CD4-positive, alpha-beta memory T cell (primary cell): ENCODE data around the gene CAMSAP1. TPM values are rescaled to one million over a fixed set of nuclear protein-coding genes. Genes with fewer than 3 reads are reported as not detected.
A peak's percentile ranks its signal among the peaks of the same experiment; 100 is the strongest.

ENCODE experiments used
- CTCF ChIA-PET: fragments of 350-600 bp; sonication (Branson Sonifier 250); formaldehyde crosslinking; loops from one replicate; lab custom pipeline; 2021; ENCODE audit warnings: inconsistent platforms; ENCODE audit not compliant: partially characterized antibody; lab: Charles Lee
- POLR2A ChIA-PET: fragments of 350-600 bp; sonication (Branson Sonifier 250); formaldehyde crosslinking; loops from one replicate; lab custom pipeline; 2021; ENCODE audit not compliant: partially characterized antibody; lab: Charles Lee
- DNase-seq, 5 donors: peaks; one replicate each; pipeline versions ENCODE4 v3.0.0 to v3.0.0-alpha.2; 2020 to 2022; ENCODE audit warnings: mixed read lengths in 1 of 5
- H3K27ac ChIP-seq: one replicate; pipeline ENCODE4 v1.7.0; 2013; ENCODE audit warnings: low read depth, low read length
- H3K27me3 ChIP-seq: 2 replicates; pipeline ENCODE4 v1.7.0; 2013; ENCODE audit warnings: mild to moderate bottlenecking, low read length, moderate library complexity; ENCODE audit not compliant: insufficient read depth
- H3K36me3 ChIP-seq: 2 replicates; pipeline ENCODE4 v1.7.0; 2013; ENCODE audit warnings: mild to moderate bottlenecking, low read length, moderate library complexity; ENCODE audit not compliant: insufficient read depth
- H3K4me1 ChIP-seq: 2 replicates; pipeline ENCODE4 v1.7.0; 2013; ENCODE audit warnings: mild to moderate bottlenecking, low read length, moderate library complexity; ENCODE audit not compliant: insufficient read depth
- H3K4me3 ChIP-seq, 2 donors: one replicate each; pipeline ENCODE4 v1.7.0; 2013; ENCODE audit warnings: low read length in 2 of 2, mild to moderate bottlenecking in 1 of 2
- H3K9me3 ChIP-seq, 2 donors: one replicate each; pipeline ENCODE4 v1.7.0; 2013; ENCODE audit warnings: low read length in 2 of 2, control low read depth in 1 of 2; ENCODE audit not compliant: control insufficient read depth in 1 of 2
- H3K27ac Mint-ChIP-seq, 7 donors: one replicate each; pipeline ENCODE4 v1.8.0; 2020 to 2021; ENCODE audit warnings: mixed read lengths in 7 of 7, mild to moderate bottlenecking in 6 of 7, inconsistent platforms in 3 of 7, moderate library complexity in 3 of 7
- H3K27me3 Mint-ChIP-seq, 2 donors: one replicate each; pipeline ENCODE4 v1.8.0; 2020 to 2021; ENCODE audit warnings: mixed read lengths in 2 of 2
- H3K36me3 Mint-ChIP-seq, 2 donors: one replicate each; pipeline ENCODE4 v1.8.0; 2020 to 2021; ENCODE audit warnings: mixed read lengths in 2 of 2, inconsistent platforms in 1 of 2, mild to moderate bottlenecking in 1 of 2
- H3K4me1 Mint-ChIP-seq, 4 donors: one replicate each; pipeline ENCODE4 v1.8.0; 2020 to 2021; ENCODE audit warnings: mixed read lengths in 4 of 4, mild to moderate bottlenecking in 1 of 4
- H3K4me3 Mint-ChIP-seq, 8 donors: one replicate each; pipeline ENCODE4 v1.8.0; 2020 to 2021; ENCODE audit warnings: mixed read lengths in 8 of 8, mild to moderate bottlenecking in 7 of 8, moderate library complexity in 6 of 8, inconsistent platforms in 3 of 8
- H3K9me3 Mint-ChIP-seq, 8 donors: one replicate each; pipeline ENCODE4 v1.8.0; 2020 to 2021; ENCODE audit warnings: mixed read lengths in 8 of 8, mild to moderate bottlenecking in 5 of 8, inconsistent platforms in 3 of 8, moderate library complexity in 1 of 8
- intact Hi-C: fragments of 100-400 bp; cut with micrococcal nuclease; formaldehyde crosslinking; loops from one replicate; pipeline ENCODE4 v1.15.1; 2023
- polyA plus RNA-seq, 2 donors: library from polyadenylated mRNA; unstranded; fragments of 300-500 nt; fragmentation: Illumina TruSeq; gene quantifications; one replicate each; pipeline ENCODE4 v1.2.3, GENCODE V29; 2021
- total RNA-seq, 2 experiments: library from RNA; stranded (reverse); gene quantifications; one replicate each; pipeline ENCODE4 v1.2.3, GENCODE V29; 2021

Gene CAMSAP1
- total and polyA plus RNA-seq, 4 experiments from 2014 or later = 0.76 to 51.7 (median 22.5) TPM

DNA sequence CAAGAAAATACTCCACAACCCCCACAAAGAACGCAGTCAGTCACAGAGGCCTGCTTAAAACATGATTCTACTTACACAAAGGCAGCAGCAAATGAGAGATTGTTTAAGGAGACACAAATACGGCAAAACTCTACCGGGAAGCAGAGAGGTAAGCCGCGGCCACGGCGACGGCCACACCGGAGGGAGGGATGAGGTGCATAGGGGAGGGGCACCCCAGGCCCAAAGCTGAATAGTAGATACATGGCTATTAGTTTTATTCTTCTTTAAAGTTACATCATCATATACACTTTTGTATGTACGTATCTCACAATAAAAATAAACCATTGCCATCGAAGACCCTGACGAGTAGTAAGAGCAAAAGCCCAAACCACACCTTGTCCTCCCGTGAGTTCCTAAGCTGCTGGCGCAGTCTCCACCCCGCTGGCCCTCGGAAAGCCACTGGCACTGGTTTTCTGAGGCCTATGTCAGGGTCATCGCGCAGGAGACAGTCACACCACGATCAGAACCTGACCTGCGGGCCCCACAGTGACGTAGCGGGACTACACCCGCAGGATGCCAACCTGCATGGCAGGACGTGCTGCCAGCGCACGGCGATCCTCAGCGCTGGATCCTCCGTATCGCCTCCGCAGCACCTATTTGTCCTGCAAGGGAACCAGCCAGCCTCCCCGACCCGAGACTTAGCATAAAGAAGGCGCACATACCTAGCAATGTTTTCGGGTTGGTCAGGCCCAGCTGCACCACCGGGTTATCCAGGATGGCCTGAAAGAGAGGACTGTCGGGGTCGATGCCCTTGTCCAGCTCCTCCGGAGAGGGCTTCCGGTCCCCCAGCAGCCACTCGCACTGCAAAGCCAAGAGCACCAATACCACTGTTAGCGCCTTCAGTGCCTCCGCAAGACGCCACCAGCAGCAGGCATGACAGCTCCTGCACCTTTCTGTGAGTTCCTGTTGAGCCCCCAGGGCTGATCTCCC, 30.5 kb upstream of the CAMSAP1 start:
- peaks cover 2 to 12% (median 7%) of the 10 kb centered on the region in 4 donors for H3K4me1 Mint-ChIP-seq

GRCh38 chr9:135933114-135933513, 25.8 kb upstream of the CAMSAP1 start:
- no peak overlapping the region for H3K27ac Mint-ChIP-seq
- POLR2A ChIA-PET = no interaction called here
- peaks cover 33 to 53% of the 10 kb centered on the region in 2 donors for H3K36me3 Mint-ChIP-seq

More for the DNA sequence above, 30.5 kb upstream of the CAMSAP1 start:
- POLR2A ChIA-PET = no interaction called here
- Histone ChIP-seq H3K27ac (no peak overlapping the region), H3K36me3 (peaks cover 32% of the 10 kb centered on the region), H3K9me3 (no peaks in the 10 kb centered on the region), H3K27me3 (no peaks in the 10 kb centered on the region), H3K4me3 (no peak overlapping the region), H3K4me1 (no peaks in the 10 kb centered on the region)
- intact Hi-C loops = no loop called here
- Mint-ChIP-seq H3K4me3 (peak overlapping the region in 1 of 8 donors; percentile 38), H3K27me3 (peaks cover 0 to 2% of the 10 kb centered on the region in 2 donors), H3K27ac (peak overlapping the region in 3 of 7 donors; percentile 56 to 96 (median 57)), H3K36me3 (peaks cover 44 to 52% of the 10 kb centered on the region in 2 donors), H3K9me3 (peaks cover 0 to 5% (median 0%) of the 10 kb centered on the region in 8 donors)
- no peak for DNase-seq
- CTCF ChIA-PET = no interaction called here

GRCh38 chr9:135932656-135933055, 25.3 kb upstream of the CAMSAP1 start:
- Histone ChIP-seq H3K9me3 (no peaks in the 10 kb centered on the region), H3K27ac (no peak overlapping the region), H3K4me3 (no peak overlapping the region), H3K36me3 (peaks cover 26% of the 10 kb centered on the region), H3K4me1 (no peaks in the 10 kb centered on the region), H3K27me3 (no peaks in the 10 kb centered on the region)
- Mint-ChIP-seq H3K4me3 (no peak overlapping the region), H3K27me3 (no peaks in the 10 kb centered on the region), H3K9me3 (no peaks in the 10 kb centered on the region), H3K36me3 (peaks cover 28 to 51% of the 10 kb centered on the region in 2 donors), H3K4me1 (peaks cover 0 to 10% (median 3%) of the 10 kb centered on the region in 4 donors), H3K27ac (no peak overlapping the region)
- POLR2A ChIA-PET = no interaction called here
- DNase-seq = no peak
- intact Hi-C loops = no loop called here
- CTCF ChIA-PET = no interaction called here

More at GRCh38 chr9:135933114-135933513, 25.8 kb upstream of the CAMSAP1 start:
- no peak overlapping the region for H3K27ac ChIP-seq
- no peaks in the 10 kb centered on the region for H3K9me3 ChIP-seq
- intact Hi-C loops = no loop called here
- no peak for DNase-seq
- Mint-ChIP-seq H3K9me3 (no peaks in the 10 kb centered on the region), H3K4me3 (no peak overlapping the region), H3K4me1 (peaks cover 0 to 7% (median 2%) of the 10 kb centered on the region in 4 donors), H3K27me3 (no peaks in the 10 kb centered on the region)
- peaks cover 30% of the 10 kb centered on the region for H3K36me3 ChIP-seq
- CTCF ChIA-PET = no interaction called here
- no peak overlapping the region for H3K4me3 ChIP-seq
- H3K27me3 ChIP-seq = no peaks in the 10 kb centered on the region
- no peaks in the 10 kb centered on the region for H3K4me1 ChIP-seq

GRCh38 chr9:135931349-135931820, 24.0 kb upstream of the CAMSAP1 start:
- Mint-ChIP-seq H3K27ac (no peak overlapping the region), H3K4me3 (no peak overlapping the region), H3K9me3 (no peaks in the 10 kb centered on the region), H3K36me3 (peaks cover 22 to 42% of the 10 kb centered on the region in 2 donors), H3K4me1 (peaks cover 0 to 7% (median 2%) of the 10 kb centered on the region in 4 donors), H3K27me3 (no peaks in the 10 kb centered on the region)
- intact Hi-C loops = no loop called here
- Histone ChIP-seq H3K4me3 (no peak overlapping the region), H3K27ac (no peak overlapping the region), H3K4me1 (no peaks in the 10 kb centered on the region), H3K36me3 (peaks cover 22% of the 10 kb centered on the region), H3K9me3 (no peaks in the 10 kb centered on the region), H3K27me3 (no peaks in the 10 kb centered on the region)
- ChIA-PET POLR2A (no interaction called here), CTCF (no interaction called here)
- no peak for DNase-seq

- peaks cover 22% of the 10 kb centered on the region for H3K36me3 ChIP-seq
- POLR2A ChIA-PET = no interaction called here
- CTCF ChIA-PET = no interaction called here
- DNase-seq = no peak
- H3K9me3 Mint-ChIP-seq = no peaks in the 10 kb centered on the region
- H3K4me1 Mint-ChIP-seq = peaks cover 3 to 12% (median 4%) of the 10 kb centered on the region in 4 donors
- no peak overlapping the region for H3K4me3 Mint-ChIP-seq
- peak overlapping the region in 1 of 7 donors; percentile 22 for H3K27ac Mint-ChIP-seq
- no peaks in the 10 kb centered on the region for H3K27me3 Mint-ChIP-seq
- peaks cover 19 to 36% of the 10 kb centered on the region in 2 donors for H3K36me3 Mint-ChIP-seq
- H3K27me3 ChIP-seq = no peaks in the 10 kb centered on the region
- no peak overlapping the region for H3K27ac ChIP-seq
- no peaks in the 10 kb centered on the region for H3K9me3 ChIP-seq
- H3K4me1 ChIP-seq = peaks cover 2% of the 10 kb centered on the region
- no peak overlapping the region for H3K4me3 ChIP-seq
- intact Hi-C loops = no loop called here
Measured at GRCh38 chr9:135930446-135931345, 23.4 kb upstream of the CAMSAP1 start.

- Histone ChIP-seq H3K4me1 (peaks cover 10% of the 10 kb centered on the region), H3K27ac (no peak overlapping the region), H3K9me3 (no peaks in the 10 kb centered on the region), H3K4me3 (no peak overlapping the region), H3K27me3 (no peaks in the 10 kb centered on the region), H3K36me3 (peaks cover 17% of the 10 kb centered on the region)
- ChIA-PET POLR2A (no interaction called here), CTCF (no interaction called here)
- Mint-ChIP-seq H3K36me3 (peaks cover 15 to 27% of the 10 kb centered on the region in 2 donors), H3K9me3 (no peaks in the 10 kb centered on the region), H3K27me3 (no peaks in the 10 kb centered on the region), H3K27ac (no peak overlapping the region), H3K4me1 (peaks cover 3 to 21% (median 8%) of the 10 kb centered on the region in 4 donors), H3K4me3 (no peak overlapping the region)
- no peak for DNase-seq
- intact Hi-C loops = no loop called here
Measured at GRCh38 chr9:135929656-135930445, 22.5 kb upstream of the CAMSAP1 start.
